ENCODE results near the gene HAS3. TPM values are rescaled to one million over a fixed set of nuclear protein-coding genes. Genes with fewer than 3 reads are reported as not detected.

HAS3 gene
- total RNA-seq, 4 donors from 2014 or later, result 0.42 to 7.1 (median 2.1) TPM

DNA sequence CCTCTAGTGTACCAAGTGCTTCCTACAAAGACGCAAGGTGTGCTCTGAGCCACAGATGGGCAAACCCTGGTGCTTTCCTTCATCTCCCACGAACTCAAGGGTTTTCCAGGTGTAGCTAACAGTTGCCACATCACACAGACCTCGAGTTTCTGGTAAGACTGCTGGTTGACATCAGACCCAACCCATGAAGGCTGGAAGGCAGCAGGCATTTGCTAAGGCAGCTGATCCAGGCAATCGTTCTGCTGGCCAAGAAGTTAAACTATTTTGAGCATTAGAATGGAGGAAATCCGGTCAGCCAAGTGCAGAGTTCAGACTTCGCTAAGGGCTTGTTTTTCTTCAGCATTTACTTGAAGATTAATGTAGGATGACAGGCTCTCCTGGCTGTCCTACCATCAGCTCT lies 11.5 kb downstream of the HAS3 start:
- no peak for DNase-seq (ENCODE audit: low spot score in 2 of 2)
- 72 to 79% methylated on average over 6 of the region's 6 CpGs for WGBS, 2 donors
- peaks cover 0 to 96% (median 14%) of the 10 kb centered on the region in 3 donors for H3K36me3 ChIP-seq

DNA sequence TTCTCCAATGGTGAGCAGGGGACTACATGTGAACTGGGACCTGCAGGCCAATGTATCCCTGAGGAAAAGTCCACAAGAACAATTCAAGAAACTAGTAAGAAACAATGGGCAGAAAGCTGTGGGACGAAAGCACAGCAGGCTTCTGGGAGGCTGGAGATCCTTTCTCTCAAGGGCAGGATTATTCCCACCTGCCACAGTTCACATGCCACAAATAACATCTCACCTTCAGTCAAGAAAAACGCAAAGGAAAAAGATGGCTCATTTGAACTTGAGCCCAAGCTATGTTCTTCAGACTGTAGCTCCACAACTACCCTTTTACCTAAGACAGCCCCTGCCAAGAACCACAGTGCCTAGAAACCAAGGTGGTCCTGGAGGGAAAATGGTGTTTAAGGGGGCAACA lies 13.0 kb downstream of the HAS3 start:
- TF ChIP-seq, protein P1, sequence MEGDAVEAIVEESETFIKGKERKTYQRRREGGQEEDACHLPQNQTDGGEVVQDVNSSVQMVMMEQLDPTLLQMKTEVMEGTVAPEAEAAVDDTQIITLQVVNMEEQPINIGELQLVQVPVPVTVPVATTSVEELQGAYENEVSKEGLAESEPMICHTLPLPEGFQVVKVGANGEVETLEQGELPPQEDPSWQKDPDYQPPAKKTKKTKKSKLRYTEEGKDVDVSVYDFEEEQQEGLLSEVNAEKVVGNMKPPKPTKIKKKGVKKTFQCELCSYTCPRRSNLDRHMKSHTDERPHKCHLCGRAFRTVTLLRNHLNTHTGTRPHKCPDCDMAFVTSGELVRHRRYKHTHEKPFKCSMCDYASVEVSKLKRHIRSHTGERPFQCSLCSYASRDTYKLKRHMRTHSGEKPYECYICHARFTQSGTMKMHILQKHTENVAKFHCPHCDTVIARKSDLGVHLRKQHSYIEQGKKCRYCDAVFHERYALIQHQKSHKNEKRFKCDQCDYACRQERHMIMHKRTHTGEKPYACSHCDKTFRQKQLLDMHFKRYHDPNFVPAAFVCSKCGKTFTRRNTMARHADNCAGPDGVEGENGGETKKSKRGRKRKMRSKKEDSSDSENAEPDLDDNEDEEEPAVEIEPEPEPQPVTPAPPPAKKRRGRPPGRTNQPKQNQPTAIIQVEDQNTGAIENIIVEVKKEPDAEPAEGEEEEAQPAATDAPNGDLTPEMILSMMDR (IDR thresholded peaks at IDR 0.05), result no peak
- Histone ChIP-seq H3K36me3 (peaks cover 0 to 91% (median 14%) of the 10 kb centered on the region in 3 donors), H3K4me3 (no peak overlapping the region), H3K4me1 (peaks cover 0 to 20% (median 3%) of the 10 kb centered on the region in 4 donors), H3K27ac (no peak overlapping the region), H3K27me3 (no peaks in the 10 kb centered on the region), H3K9me3 (no peaks in the 10 kb centered on the region)
- WGBS, 2 donors, result 86 to 98% methylated on average over 2 of the region's 2 CpGs
- no peak for DNase-seq (ENCODE audit: low spot score in 2 of 2)

More for the DNA sequence above, 11.5 kb downstream of the HAS3 start:
- Histone ChIP-seq H3K4me1 (peaks cover 0 to 17% (median 3%) of the 10 kb centered on the region in 4 donors), H3K4me3 (no peak overlapping the region), H3K27ac (no peak overlapping the region), H3K27me3 (no peaks in the 10 kb centered on the region), H3K9me3 (no peaks in the 10 kb centered on the region)
- TF ChIP-seq POLR2A (IDR thresholded peaks at IDR 0.05), result no peak
- TF ChIP-seq, protein P1 (IDR thresholded peaks at IDR 0.05), result no peak

DNA sequence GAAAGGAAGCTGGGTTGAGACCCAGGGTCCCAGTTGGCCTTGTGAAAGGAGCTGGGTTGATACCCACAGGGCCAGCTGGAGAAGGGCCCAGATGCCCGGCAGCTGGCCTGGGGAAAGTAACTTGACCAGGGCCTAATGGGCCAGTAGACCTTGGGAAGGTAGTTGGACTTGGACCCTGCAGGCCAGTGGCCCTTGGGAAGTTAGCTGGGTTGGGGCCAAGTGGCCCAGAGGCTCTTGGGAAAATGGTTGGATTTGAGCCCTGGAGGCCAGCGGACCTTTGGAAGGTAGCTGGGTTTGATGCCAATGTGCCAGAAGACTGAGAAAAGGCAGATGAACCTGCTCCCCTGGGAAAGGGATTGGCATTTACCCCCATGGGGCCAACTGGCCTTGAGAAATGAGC lies 13.5 kb downstream of the HAS3 start:
- Histone ChIP-seq H3K36me3 (peaks cover 0 to 86% (median 14%) of the 10 kb centered on the region in 3 donors), H3K9me3 (no peaks in the 10 kb centered on the region), H3K27me3 (no peaks in the 10 kb centered on the region), H3K4me1 (peaks cover 0 to 20% (median 3%) of the 10 kb centered on the region in 4 donors), H3K27ac (no peak overlapping the region), H3K4me3 (no peak overlapping the region)
- DNase-seq (ENCODE audit: low spot score in 2 of 2), result no peak
- no peak for TF ChIP-seq EP300 (IDR thresholded peaks at IDR 0.05)
- TF ChIP-seq, protein P1 (IDR thresholded peaks at IDR 0.05), result no peak
- 91 to 100% methylated on average over 2 of the region's 2 CpGs for WGBS, 2 donors

DNA sequence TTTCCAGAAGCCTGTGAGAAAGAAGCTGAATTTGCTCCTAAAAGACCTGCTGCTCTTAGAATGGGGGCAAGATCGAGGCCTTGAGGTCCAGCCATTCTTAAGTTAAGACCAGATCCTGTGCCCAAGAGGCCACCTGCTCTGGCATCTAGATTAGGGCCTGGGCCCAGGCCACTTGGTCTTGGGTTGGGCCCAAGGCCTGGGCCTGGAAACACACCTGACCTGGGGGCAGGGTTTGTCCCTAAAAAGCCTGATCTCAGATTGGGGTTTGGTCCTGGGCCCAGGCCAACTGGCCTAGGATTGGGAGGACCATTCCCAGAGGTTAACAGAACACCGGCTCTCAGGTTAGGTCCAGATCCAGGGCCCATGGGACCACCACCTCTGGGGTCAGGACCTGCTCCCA lies 14.1 kb downstream of the HAS3 start:
- Histone ChIP-seq H3K27ac (no peak overlapping the region), H3K36me3 (peaks cover 0 to 83% (median 14%) of the 10 kb centered on the region in 3 donors), H3K9me3 (no peaks in the 10 kb centered on the region), H3K4me1 (peaks cover 0 to 20% (median 3%) of the 10 kb centered on the region in 4 donors), H3K27me3 (no peaks in the 10 kb centered on the region), H3K4me3 (no peak overlapping the region)
- WGBS, 2 donors, result 100% methylated on average over 1 to 2 of the region's 2 CpGs
- TF ChIP-seq EP300 (IDR thresholded peaks at IDR 0.05), result no peak
- no peak for DNase-seq (ENCODE audit: low spot score in 2 of 2)

DNA sequence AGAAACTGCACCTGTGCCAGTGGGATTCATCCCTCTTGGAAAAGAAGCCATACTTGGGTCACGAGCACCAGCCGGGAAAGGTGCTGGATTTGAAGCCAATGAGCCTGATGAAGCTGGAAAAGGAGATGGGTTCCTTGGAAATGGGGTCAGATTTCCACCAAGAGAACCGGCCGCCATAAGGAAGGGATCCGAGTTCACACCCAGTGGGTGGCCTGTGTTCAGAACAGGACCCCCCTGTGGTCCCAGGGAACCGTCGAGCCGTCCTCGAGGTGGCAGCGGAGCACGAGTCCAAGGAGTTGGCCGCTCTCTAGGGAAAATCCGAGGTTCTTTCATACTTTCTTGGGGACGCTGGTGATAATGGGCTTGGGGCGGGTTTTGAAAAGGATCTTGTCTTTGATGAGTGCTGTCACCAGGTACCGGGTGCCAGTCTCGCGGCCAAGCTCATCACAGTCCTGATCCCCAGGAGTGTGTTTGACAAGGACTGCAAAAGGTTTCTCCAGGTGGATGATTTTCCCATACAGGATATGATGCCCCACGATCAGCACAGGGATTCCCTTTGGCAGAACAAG lies 14.7 kb downstream of the HAS3 start:
- Histone ChIP-seq H3K27ac (no peak overlapping the region), H3K27me3 (no peaks in the 10 kb centered on the region), H3K4me3 (no peak overlapping the region), H3K36me3 (peaks cover 0 to 77% (median 14%) of the 10 kb centered on the region in 3 donors), H3K4me1 (peaks cover 0 to 20% (median 3%) of the 10 kb centered on the region in 4 donors), H3K9me3 (no peaks in the 10 kb centered on the region)
- 92 to 95% methylated on average over 19 of the region's 19 CpGs for WGBS, 2 donors
- DNase-seq (ENCODE audit: low spot score in 2 of 2), result no peak
- TF ChIP-seq EP300 (IDR thresholded peaks at IDR 0.05) (no peak), POLR2A (IDR thresholded peaks at IDR 0.05) (no peak)
- TF ChIP-seq, protein P1 (IDR thresholded peaks at IDR 0.05), result no peak
